ENCODE measurements around the gene OR6B1.
"Not testable (repeated sequence)": the region's sequence is repeated elsewhere in the genome, so short reads cannot be mapped to it uniquely, and the experiment has no call there.

Gene OR6B1

DNA sequence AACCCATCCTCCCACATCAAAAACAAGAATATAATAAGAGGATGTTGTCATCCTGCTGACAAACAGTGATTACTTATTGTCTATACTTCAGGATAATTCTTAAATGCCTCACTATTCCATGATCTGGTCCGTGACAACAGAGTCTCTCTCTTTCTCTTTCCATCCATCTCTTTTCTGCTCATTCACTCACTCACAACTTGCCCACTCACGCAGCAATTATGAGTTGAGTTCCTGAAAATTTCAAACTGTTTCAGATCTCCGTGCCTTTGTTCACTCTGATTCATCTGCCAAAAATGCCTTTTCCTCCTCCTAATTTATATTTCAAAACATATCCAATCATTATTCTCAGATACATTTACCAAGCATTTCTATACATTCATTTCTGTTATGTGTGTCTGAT lies 1.4 kb downstream of the OR6B1 start:
- FAIRE-seq (no peak), DNase-seq (ENCODE audit: extremely low spot score, insufficient read length, low read depth) (no peak)

DNA sequence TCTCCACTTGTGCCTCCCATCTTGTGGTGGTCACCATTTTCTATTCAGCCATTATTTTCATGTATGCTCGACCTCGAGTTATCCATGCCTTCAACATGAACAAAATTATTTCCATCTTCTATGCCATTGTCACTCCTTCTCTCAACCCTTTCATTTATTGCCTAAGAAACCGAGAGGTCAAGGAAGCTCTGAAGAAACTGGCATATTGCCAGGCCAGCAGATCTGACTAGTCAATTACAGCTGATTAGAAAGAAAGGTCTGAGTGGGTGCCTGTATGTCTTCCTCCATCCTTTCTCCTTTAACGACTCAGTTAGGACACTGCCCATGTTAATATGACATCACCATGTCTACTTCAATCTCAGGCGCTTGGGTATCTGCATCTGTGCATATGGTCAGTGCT lies 4.6 kb downstream of the OR6B1 start:
- DNase-seq (ENCODE audit: extremely low spot score, insufficient read length, low read depth) (no peak), FAIRE-seq (no peak)

DNA sequence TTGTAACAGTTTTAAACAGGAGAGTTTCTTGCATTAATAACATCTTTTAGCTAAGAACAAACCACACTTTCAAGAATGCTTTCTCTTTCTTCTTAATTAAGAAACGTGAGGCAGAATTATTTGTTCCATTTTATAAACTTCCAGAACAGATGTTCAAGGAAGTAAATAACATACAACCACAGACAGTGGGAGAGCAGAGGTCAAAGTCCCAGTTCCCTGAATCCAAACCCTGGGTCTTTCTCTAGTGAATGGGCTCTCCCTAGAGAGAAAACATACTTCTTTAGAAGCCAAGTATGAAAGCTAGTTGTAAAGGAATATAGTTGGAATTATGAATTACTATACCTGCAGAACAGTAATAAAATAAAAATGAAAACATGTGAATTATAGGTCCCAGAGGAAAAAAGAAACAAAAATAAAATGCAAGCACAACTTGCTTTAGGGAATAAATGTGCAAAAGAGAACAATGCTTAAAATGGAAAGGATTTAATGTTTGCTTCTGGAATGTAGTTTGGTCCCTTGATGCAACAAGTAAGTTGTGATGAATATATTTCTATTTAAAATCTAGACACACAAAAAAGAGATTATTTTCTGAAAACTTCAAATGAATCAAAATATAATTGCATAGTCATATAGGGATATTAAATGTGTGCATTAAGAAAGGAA lies 6.0 kb downstream of the OR6B1 start:
- DNase-seq (ENCODE audit: extremely low spot score, insufficient read length, low read depth), result no peak
- FAIRE-seq, result no peak

DNA sequence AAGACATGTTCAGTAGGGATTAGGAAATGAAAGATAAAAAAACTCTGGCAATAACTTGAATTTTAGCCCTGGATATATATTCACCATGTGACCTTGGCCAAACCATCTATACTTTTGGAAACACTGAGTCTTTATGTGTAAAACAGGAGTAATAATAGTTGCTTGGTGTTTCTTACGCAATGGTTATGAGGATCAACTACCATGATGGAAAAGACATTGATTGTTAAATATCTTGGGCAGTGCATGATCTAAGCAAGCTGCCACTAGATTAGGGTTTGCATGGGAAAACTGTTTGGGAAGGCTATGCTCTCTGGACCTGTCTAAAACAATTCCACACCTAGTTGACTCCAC lies 6.5 kb downstream of the OR6B1 start:
- FAIRE-seq (no peak), DNase-seq (ENCODE audit: extremely low spot score, insufficient read length, low read depth) (no peak)

DNA sequence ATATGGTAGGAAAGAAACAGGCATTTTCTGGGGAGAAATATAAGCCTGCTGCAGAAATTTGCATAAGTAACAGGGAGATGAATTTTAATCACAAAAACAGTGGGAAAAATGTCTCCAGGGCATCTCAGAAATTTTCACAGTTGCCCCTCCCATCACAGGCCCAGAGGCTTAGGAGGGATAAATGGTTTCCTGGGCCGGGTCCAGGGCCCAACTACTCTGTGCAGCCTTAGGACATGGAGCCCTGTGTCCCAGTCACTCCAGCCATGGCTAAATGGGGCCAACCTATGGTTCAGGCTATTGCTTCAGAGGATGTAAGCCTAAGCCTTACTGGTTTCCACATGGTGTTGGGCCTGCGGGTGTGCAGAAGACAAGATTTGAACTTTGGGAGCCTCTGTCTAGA lies 9.2 kb downstream of the OR6B1 start:
- DNase-seq (ENCODE audit: extremely low spot score, insufficient read length, low read depth) (no peak), FAIRE-seq (no peak)

DNA sequence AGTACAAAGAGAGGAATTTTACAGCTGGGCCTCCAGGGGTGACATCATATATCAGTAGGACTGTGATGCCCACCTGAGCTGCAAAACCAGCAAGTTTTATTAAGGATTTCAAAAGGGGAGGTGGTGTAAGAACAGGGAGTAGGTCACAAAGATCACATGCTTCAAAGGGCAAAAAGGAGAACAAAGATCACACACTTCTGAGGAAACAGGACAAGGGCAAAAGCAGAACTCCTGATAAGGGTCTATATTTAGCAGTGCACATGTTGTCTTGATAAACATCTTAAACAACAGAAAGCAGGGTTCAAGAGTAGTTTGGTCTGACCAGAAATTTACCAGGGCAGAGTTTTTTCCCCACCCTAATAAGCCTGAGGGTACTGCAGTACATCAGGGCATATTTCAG lies 9.9 kb downstream of the OR6B1 start:
- FAIRE-seq; DNase-seq (ENCODE audit: extremely low spot score, insufficient read length, low read depth): not testable (repeated sequence)

DNA sequence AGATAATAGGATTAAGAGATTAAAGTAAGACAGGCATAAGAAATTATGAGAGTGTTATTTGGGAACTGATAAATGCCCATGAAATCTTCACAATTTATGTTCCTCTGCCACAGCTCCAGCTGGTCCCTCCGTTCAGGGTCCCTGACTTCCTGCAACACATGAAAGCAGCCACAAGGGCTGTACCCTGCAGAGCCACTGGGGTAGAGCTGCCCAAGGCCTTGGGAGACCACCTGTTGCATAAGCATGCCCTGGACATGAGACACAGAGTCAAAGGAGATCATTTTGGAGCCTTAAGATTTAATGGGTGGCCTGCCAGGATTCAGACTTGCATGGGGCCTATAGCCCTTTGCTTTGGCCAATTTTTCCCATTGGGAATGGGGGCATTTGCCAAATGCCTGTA lies 10.7 kb downstream of the OR6B1 start:
- not testable (repeated sequence) for FAIRE-seq

DNA sequence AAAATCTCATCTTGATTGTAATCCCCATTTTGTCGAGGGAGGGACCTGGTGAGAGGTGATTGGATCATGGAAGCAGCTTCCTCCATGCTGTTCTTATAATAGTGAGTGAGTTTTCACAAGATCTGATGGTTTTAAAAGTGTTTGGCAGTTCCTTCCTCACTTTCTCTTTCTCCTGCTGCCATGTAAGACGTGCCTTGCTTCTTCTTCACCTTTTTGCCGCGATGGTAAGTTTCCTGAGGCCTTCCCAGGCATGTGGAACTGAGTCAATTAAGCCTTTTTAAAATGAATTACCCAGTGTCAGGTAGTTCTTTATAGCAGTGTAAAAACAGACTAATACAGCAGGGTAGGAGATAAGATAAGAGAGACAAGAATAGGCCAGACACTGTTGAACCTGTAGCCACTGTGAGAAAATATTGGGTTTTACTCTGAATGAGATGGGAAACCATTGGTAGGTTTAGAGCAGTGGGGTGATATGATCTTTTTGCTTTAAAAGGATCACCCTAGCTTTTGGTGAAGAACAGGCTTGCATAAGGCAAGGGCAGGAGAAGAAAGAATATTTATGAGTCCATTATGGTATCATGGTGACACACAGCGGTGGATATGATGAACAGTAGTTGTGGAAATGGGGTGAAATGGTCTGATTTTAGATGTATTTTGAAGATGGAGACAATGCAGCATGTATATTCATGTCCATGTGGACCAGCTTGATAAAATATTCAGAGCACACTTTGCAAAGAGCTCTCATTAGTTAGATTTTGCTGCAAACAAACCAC lies 11.5 kb downstream of the OR6B1 start:
- DNase-seq (ENCODE audit: extremely low spot score, insufficient read length, low read depth), result no peak
- FAIRE-seq, result no peak

More for the DNA sequence above, 10.7 kb downstream of the OR6B1 start:
- not testable (repeated sequence) for DNase-seq (ENCODE audit: extremely low spot score, insufficient read length, low read depth)

DNA sequence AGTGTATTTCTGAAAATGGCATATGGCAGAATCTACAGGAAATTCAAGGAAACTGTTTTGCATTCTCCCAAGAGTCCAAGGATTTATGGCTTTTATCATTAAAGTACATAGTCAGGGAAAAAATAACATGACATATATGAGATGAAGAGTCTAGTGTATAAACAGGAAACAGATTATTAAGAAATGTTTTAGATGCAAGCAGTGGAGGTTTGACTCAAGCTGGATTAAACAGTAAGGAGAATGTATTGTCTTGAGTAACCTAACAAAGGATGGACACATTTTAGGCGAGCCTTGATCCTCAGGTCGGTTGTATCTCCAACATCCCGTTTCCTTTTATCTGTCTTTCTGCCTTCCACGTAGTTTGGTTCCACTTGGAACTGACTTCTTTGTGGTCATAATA lies 17.9 kb downstream of the OR6B1 start:
- no peak for FAIRE-seq
- no peak for DNase-seq (ENCODE audit: extremely low spot score, insufficient read length, low read depth)

DNA sequence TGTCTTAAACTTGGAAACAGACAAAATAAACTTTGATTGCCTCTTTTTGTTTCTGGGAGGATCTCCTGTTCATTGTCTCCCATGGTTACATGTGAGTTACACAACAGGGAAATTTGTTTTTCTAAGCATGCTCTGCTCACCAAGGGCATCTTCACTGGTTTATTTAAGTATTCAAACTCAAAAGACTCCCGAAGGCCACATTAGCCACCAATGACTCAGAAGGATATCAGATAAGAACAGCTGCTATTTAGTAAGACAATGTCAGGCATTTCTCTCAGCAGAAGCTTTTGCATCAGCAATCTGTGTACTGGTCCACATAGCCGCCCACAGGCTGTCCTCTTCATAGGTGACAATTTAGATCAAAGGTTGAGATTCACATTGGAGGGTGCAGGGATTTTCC lies 19.3 kb downstream of the OR6B1 start:
- DNase-seq (ENCODE audit: extremely low spot score, insufficient read length, low read depth) (no peak), FAIRE-seq (no peak)

DNA sequence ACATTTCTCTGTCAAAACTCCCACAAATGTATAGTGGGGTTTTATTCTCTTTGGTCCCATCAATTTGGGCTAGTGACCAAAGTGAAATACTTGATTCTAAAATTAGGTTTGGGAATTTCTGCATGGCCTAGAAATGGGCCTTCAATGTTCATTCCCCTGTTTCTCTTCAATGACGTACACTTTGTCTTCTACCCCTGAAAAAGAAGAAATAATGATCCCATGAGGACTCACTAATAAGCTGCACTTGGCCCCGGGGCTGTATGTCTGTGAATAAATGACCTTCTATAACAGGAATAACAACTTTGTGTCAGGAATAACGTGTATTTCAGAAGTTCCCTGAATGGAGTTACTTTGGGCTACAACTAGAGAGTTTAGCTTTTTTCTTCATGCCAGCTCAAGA lies 20.2 kb downstream of the OR6B1 start:
- FAIRE-seq (no peak), DNase-seq (ENCODE audit: extremely low spot score, insufficient read length, low read depth) (no peak)

DNA sequence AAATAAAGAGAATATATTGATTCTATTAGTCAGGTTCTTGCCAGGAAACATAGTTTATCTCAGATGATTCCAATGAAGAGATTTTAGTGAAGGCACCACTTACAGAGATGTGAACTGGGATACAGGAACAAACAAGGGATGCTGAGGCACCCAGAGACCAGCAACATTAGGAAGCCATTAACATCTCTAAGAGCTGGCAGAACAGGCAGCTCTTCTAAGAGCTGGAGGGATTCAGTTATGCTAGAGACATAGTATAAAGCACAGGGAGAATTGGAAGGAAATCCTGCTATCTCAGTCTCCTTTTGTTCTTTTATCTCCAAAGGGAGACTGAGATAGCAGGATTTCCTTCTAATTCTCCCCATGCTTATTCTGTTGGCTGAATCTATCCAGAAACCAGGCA lies 22.0 kb downstream of the OR6B1 start:
- DNase-seq (ENCODE audit: extremely low spot score, insufficient read length, low read depth) (no peak), FAIRE-seq (no peak)

DNA sequence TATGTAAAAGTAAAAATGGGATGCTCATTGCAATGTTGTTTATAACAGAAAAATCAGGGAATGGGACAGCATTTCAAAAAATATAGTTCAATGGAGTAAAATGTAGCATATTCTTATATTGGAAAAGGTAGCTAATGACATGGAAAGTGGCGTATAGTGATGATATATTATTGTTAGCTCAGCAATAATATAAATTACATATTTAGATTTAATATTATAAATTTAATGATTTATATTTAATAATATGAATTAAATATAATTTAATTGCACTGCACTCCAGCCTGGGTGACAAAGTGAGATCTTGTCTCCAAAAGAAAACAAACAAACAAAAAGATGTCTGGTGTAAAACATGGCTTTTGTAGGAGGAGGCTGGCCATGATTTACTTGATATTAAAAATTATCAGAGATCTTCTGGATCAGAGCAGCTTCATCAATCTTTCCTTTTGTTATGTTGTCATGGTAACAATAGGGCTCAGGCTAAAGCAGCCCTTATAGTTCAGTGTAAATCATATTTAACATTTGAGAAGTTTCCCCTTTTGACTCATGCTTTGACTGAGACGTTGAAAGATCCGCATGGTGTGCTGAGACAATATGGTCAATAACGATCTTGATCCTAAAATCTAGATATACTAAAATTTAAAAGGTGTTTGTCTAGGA lies 23.2 kb downstream of the OR6B1 start:
- FAIRE-seq (no peak), DNase-seq (ENCODE audit: extremely low spot score, insufficient read length, low read depth) (no peak)

DNA sequence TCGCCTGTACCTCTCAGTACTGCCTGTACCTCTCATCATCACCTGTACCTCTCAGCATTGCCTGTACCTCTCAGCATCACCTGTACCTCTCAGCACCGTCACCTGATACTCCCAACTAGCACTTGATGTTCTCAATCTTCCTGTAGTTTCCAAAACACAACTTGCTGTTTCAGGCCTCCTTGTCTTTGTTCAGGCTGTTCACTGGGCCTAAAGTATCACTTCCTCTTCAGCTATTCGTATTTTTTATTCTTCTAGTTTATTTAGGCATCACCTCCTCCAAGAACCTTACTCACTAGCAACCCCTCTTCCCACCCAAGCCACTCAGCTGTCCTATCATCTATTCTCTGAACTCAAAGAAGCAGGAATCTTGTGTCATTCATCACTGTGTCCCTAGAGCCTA lies 24.1 kb downstream of the OR6B1 start:
- FAIRE-seq (no peak), DNase-seq (ENCODE audit: extremely low spot score, insufficient read length, low read depth) (no peak)

DNA sequence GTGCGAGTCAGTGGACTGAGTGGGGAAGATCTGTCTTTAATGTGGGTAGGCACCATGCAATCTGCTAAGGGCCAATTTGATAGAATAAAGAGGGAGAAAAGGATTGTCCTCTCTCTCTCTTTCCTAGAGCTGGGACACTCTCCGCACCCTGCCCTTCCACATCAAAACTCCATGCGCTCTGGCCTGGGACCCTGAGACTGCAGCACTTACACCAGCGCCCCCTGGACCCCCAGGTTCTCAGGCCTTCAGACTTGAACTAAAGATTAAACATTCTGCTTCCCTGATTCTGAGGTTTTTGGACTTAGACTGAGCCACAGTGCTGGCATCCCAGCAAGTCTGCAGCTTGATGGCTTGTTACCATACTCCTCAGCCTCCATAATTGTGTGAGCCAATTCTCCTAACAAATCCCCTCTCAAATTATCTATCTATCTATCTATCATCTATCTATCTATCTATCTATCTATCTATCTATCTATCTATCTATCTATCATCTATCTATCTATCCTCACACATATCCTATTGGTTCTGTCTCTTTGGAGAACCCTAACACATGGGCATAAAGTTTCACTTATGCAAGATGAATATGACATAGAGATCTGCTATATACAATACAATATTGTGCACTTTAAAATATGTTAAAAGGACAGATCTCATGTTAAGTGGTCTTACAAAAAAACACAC lies 26.2 kb downstream of the OR6B1 start:
- FAIRE-seq (no peak), DNase-seq (ENCODE audit: extremely low spot score, insufficient read length, low read depth) (no peak)

DNA sequence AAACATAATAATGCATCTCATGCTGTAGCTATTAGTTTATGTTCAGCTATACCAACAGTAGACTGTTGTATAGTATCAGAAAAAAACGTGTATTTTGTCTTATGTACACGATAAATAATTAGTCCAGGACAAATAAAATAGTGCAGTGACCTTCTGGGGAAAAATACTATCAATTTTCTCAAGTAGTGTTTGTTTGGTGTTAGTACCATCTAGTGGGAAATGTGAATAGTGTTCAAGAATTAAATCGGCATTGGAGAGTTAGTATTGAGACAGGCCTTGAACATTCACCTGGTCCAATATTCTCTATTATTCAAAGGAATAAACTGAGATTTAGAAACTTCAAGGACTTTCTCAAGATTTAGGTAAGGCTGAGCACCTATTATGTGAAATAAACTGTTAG lies 26.9 kb downstream of the OR6B1 start:
- DNase-seq (ENCODE audit: extremely low spot score, insufficient read length, low read depth) (no peak), FAIRE-seq (peak; percentile 57)

DNA sequence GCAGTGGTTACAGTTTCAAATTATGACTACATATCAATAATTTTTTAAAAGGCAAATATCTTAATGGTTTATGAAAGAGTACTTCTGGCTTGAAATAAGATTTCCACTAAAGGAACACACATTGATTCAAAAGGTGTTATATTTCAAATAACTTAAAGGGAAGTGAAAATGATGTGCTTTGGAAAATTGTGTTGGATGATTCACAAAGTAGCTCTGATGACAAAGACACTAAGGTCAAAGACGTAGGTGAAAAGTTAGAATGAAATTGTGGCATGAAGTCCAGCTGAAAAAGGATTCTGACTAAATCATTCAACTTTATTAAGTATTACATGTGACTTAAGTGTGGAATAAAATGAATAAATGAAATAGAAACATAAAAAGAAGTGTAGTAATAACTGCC lies 27.9 kb downstream of the OR6B1 start:
- FAIRE-seq (no peak), DNase-seq (ENCODE audit: extremely low spot score, insufficient read length, low read depth) (no peak)

DNA sequence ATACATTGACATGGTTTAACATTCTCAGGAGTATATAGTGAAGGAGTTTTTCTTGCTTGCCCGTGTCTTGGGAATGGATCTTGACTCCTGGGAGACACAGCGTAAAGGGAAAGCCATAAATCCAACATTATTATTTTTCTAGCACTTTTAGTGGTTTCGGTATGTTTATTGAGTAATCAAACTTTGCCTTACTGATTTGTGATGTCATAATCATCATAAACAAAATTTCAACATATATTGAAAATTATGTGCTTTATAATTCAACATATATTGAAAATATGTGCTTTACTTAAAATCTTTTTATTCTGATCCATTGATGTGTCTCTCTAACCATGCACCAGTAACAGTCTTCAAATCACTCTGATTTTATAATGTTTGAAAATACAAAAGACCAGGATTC lies 28.4 kb downstream of the OR6B1 start:
- FAIRE-seq (no peak), DNase-seq (ENCODE audit: extremely low spot score, insufficient read length, low read depth) (no peak)

DNA sequence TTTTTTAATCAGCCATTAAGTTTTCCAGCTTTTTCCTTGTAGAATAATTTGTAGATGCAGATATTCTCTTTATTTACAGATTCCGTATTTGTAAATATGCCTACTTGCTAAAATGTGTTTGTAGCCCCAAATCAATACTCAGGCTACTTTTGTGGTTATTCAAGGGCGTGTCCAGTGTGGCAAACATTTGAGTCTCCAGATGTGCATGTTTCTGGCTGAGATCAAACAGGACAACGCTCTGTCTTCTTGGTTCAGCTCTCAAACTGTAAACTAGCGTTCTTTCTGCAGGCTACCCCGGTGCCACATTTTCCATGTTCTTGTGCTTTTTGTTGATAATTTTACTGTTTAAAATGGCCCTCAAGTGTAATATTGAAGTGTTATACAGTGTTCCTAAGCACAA lies 32.4 kb downstream of the OR6B1 start:
- DNase-seq (ENCODE audit: extremely low spot score, insufficient read length, low read depth) (no peak), FAIRE-seq (no peak)

DNA sequence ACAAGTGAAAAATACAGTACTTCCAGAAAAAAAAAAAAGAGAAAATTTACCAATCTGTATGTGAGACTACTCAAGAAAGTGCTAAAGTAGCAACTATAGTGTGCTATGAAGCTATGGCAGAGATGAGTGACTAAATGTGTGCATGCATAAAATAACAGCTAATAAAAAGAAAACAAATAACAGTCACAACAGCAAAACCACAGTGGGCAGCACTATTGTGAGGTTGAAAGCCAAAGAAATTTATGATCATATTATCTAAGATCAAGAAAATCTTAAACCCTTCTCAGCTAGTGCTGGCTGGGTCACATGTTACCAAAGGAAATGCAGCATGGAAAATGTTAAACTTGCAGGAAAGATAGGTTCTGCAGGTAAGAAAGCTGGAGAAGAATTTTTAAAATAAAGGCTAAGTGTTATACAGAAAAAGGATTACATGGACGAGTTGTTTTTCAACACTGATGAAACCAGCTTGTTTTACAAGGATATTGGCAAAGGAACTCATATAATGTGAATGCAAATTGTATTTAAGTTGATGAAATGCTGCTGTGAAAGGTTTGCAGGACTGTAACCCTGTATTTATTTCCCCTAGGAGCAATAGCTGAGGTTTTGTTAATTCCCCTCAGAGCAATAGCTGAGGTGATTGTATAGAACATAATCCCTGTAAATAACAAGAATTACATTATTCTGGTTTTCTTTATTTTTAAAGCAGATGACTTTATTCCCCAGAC lies 33.0 kb downstream of the OR6B1 start:
- FAIRE-seq, result no peak
- DNase-seq (ENCODE audit: extremely low spot score, insufficient read length, low read depth), result no peak

All from GM18507 (cell line).